Left kidney (tissue), 8 donors: Measurements from ENCODE around the gene ZNF732. TPM values are rescaled to one million over a fixed set of nuclear protein-coding genes. Genes with fewer than 3 reads are reported as not detected.
A peak's percentile ranks its signal among the peaks of the same experiment; 100 is the strongest.
"Not testable (repeated sequence)": the region's sequence is repeated elsewhere in the genome, so short reads cannot be mapped to it uniquely, and the experiment has no call there.

Experiments used
- DNase-seq: peaks from one replicate; pipeline ENCODE4 v3.0.0-alpha.2; 2013
- long read RNA-seq, 8 donors: transcript quantifications; one replicate each; lab custom pipeline, GENCODE V29; 2026
- polyA plus RNA-seq: library from polyadenylated mRNA; unstranded; fragments of 120-200 nt; gene quantifications from one replicate; pipeline ENCODE4 v1.2.1, GENCODE V29; 2013; ENCODE audit not compliant: insufficient read length

Gene ZNF732
- polyA plus RNA-seq = 4.9 TPM
- long read RNA-seq, donor 1, partial matches to known transcripts = 12 of 12 reads
- long read RNA-seq, donor 1, other reads (novel, unspliced or antisense) = 0 of 12 reads
- long read RNA-seq, donor 2 = 0 reads
- long read RNA-seq, donor 3 = 0 reads
- long read RNA-seq, donor 4, partial matches to known transcripts = 6 of 6 reads
- long read RNA-seq, donor 4, other reads (novel, unspliced or antisense) = 0 of 6 reads
- long read RNA-seq, donor 5 = 0 reads
- long read RNA-seq, donor 6 = 0 reads
- long read RNA-seq, donor 7, partial matches to known transcripts = 5 of 10 reads
- long read RNA-seq, donor 7, other reads (novel, unspliced or antisense) = 5 of 10 reads
- long read RNA-seq, donor 8 = 0 reads

DNA sequence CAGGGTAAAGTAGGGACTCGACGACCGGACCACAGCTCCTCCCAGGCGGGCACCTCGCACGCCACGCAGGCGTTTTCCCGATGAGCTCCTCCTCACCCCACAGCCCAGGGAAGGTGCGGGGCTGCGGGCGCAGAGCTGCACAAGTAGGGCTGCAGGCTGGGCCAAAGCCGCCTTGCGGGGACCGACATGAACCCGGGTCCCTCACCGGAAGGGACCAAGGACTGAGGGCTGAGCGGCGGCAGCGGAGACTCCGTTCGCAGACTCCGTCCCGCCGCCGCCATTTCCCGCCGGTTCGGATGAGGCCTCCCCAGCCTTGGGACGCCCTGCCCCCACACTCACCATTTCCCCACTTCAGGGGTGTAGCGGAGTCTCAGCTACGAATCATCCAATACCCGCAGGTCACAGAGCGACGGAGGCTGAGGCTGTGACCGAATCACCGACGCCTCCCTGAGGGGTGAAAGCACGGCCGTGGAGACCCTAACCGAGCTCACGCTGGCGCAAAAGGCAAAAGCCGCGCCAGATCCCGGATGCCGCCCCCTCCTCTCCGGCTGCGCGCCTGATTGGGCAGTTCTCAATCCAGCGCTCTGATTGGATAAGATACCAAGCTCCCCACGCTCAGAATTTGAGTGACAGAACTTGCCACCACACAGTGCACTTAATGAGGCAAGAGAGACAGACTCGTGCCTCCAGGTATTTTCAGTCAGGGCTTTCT, at the start of gene ZNF732:
Gene ZNF732, minus strand, starts transcription at position 506 of the 712 bp plus-strand sequence. Its CDS starts 164 bp downstream, at position 342.
- DNase-seq = peak; percentile 83

DNA sequence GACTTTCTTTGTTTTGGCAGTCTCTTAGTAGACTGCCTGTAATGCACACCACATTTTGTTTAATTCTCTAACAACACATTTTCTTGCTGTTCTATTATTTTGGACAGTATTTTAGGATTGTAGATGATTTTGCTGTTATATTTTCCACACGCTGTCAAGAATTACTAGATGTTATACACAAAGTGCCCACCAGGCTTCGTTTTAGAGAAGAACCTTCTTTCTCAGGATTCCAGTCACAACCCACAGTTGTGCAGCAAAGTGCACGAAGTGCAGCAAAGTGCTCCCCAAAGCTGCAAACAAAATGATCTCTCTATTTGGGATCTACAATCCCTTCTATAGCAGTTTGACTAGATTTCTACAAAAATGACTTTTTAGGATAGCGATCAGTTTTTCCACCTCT, 34.7 kb upstream of the ZNF732 start:
- no peak for DNase-seq

DNA sequence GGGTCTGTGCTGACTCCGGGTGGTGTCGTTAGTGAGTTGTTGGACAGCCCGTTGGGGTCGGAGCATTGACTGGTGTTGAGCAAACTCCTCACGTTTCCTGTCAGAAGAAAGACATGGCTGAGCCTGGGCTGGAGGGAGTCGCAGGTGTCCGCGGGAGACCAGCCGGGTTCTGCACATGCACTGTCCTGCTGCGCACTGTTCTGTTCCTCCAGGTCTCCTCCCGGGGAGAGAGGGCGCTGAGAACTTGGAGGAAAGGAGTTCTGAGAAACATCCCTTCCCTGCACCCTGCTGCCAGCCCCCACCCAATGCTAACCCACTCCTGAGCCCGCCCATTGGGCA, 33.5 kb upstream of the ZNF732 start:
- DNase-seq = peak; percentile 4

DNA sequence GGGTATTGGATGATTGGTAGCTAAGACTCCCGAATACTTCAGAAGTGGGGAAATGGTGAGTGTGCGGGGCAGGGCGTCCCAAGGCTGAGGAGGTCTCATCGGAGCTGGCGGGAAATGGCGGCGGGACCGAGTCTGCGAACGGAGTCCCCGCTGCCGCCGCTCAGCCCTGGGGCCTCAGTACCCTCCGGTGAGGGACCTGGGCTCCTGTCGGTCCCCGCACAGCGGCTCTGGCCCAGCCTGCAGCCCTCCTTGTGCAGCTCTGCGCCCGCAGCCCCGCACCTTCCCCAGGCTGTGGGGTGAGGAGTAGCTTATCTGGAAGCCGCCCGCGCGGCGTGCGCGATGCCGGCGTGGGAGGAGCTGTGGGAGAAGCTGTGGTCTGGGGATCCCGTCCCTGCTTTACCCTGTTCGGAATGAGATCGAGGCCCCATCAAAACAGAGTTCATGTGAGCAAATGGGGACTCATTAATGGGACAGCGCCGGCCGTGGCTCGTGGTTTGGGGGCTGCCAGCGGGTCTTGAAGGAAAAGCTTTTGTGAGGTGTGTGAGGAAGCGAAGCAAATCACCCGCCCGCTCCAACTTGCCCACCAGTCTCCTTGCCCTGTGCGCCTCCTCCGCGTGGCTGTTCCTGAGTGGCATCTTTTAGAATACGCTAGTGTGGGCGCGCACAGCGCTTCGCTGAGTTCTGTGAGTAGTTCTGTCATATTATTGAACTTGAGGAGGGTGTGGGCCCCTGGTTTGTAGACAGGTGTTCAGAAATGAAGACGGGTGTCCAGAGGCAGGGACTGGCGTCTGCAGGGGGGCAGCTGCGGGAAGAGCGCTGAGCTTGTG, 32.9 kb upstream of the ZNF732 start:
- DNase-seq = peak; percentile 36

DNA sequence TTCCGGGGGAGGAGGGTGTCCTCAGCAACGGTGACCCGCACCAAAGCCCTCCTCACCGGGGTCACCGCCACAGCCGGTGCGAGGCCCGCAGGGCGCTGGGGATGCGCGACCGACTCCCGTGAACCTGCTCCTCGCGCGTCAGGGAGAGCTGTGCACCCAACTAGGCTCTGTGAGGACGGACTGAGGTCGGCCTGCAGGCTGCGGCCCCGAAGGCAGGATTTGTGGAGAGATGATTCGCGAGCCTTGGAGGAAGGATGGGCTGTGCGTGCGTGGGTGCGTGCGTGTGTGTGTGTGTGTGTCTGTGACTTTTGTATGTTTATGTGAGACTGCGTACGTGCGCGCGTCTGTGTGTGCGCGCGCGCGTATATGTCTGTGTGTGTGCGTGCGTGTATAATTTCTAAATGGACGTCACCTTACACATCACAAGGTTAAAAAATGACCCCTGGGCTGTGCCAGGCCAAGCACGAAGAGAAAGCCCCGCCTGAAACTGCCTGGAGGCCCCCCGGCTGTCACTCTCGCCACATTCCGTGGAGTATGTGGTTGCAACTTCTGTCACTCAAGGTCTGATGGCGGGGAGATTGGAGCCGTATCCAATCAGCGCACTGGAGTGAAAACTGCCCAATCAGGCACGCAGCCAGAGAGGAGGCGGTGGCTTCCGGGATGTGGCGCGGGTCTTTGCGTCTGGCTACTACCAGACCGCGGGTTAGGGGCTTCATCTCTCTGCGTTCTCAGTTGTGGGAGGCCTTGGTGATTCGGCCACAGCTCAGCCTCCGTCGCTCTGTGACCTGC, 32.1 kb upstream of the ZNF732 start, which contains the start of gene ZNF141:
Gene ZNF141, plus strand, starts transcription at position 672 of the 789 bp plus-strand sequence. CDS start 170 bp downstream, outside the sequence.
- peak; percentile 98 for DNase-seq

DNA sequence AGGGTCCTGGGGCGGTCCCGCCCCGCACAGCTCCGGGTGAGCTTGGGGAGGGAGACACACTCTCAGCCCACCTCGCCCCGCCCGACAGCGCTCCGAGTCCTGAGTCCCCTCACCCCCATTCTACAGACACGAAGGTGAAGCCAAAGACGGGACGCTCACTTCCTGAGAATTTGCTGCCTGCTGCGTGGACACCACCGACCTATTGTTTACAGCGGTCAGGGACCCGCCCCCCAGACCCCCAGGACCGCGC, 31.5 kb upstream of the ZNF732 start:
- peak; percentile 58 for DNase-seq

DNA sequence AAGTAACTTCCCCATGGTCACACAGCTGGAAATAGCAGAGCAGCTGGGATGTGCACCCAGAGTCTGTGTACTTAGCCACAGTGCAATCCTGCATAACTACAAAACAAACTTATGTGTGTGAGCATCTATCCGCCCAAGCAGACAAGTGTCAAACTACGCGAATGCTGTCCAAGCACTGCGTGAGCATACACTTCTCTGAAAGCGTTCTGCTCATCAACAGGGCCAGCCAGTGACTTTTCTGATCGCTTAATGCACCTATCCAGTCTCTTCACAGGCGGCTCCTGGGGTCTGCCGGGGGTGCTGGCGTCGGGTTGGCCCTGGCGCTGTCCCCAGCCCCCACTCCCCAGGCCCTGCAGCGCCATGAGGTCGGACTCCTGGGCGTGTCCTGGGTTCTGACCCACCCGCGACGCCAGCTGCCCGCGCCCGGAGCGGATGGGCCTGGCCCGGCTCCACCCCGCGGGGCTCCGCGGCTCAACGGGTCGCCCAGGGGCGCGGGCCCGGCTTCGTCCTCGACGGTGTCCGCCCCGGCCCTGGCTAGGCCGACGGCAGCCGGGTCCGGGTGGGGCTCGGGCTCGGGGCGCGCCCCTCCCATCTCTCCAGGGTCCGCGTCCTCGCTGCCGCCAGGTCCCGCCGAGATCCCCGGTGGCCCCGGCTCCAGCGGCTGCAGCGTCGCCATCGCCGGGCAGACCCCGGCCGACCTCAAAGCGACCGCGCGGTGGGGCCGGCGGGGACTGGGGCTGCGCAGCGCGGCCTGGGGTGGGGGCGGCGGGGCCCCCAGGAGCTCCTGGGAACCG, 31.0 kb upstream of the ZNF732 start:
- peak; percentile 15 for DNase-seq

DNA sequence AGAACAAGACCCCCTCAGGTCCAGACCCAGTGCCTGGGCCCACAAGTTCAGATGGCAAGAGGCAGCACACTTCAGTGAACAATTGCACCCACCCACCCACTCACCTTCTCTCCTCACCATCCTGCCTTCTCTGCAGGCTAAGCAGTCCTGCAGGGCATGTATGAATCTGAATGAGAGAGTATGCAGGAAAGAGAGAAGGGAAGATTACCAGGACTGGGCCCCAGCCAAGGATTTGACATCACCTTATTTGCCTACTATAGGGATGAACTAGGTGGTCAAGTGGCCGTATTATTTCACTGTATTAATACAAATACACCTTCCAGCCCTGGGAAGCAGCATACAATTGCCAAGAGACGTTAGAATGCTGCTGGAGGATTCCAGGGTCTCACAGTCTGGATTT, 30.2 kb upstream of the ZNF732 start:
- DNase-seq = no peak

DNA sequence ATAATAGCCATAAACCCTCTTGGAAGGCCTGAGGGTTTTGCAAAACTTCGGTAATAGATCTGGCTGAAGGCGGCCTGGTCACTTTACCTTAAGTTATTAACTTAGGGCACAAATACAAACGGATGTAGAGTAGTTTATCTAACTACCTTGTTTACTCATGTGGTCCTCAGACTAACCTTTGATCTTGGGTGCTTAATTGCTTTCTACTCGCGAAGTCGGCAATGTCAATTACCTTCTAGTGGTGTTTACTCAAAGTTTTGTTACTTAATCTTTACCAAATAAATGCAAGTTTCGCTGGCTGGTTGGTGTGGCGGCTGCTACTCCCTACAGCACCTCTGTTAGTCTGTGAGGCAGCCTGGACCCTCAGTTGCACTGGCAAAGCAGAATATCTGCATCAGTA, 23.5 kb upstream of the ZNF732 start:
- DNase-seq = no peak

DNA sequence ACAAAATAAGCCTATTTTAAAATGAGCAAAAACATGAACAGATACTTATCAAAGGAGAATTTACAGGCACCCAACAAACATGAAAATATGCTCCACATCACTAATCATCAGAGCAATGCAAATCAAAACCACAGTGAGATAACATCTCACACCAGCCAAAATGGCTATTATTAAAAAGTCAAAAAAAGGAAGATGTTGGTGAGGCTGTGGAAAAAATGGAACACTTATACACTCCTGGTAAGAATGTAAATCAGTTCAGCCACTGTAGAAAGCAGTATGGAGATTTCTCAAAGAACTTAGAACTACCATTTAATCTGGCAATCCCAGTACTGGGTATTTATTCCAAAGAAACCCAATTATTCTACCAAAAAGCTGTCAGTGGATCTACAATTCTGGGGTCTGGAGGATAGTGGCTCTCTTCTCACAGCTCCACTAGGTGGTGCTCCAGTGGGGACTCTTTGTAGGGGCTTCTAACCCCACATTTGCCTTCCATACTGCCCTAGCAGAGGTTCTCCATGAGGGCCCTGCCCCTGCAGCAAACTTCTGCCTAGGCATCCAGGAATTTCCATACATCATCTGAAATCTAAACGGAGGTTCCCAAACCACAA, 9.1 kb upstream of the ZNF732 start:
- no peak for DNase-seq

DNA sequence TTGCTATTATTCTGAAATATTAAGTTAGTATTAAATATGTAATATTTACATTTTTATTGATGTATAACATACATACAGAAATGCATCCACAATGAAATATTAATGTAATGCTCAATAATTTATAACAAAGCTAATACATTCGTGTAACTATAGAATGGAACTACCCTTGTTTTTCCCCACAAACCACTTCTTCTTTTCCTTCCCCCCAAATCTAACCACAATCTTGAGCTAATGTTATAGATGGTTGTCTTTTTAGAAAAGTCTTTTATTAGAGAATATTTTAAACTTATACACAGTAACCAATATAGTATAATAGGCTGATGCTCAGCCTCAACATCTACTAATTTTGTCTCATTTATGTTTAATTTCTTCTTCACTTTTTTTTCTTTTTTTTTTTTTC, 4.5 kb upstream of the ZNF732 start:
- DNase-seq = no peak

DNA sequence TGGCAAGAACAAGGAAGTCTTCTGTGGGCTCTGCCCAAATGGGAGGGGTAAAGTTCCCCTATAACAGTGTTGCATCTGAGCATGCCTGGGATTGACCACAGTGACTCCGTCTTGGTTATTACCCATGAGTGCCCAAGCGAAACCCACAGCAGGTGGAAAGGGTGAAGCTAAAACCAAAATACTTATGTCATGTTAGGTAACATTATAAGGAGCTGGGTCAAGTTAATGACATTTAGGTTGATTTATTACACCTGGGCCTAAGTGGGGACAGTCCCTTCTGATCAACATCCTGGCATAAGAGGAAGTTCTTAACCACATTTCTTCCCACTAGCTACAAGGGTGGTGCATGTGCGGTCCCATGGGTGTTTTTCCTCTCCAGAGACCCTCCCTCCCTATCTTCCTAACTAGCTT, 1.3 kb upstream of the ZNF732 start:
- DNase-seq = no peak

DNA sequence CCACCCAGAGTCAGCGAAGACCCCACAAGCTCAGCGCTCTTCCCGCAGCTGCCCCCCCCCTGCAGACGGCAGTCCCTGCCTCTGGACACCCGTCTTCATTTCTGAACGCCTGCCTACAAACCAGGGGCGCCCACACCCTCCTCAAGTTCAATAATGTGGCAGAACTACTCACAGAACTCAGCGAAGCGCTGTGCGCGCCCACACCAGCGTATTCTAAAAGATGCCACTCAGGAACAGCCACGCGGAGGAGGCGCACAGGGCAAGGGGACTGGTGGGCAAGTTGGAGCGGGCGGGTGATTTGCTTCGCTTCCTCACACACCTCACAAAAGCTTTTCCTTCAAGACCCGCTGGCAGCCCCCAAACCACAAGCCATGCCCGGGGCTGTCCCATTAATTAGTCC, 758 bp downstream of the ZNF732 start:
- DNase-seq = not testable (repeated sequence)

DNA sequence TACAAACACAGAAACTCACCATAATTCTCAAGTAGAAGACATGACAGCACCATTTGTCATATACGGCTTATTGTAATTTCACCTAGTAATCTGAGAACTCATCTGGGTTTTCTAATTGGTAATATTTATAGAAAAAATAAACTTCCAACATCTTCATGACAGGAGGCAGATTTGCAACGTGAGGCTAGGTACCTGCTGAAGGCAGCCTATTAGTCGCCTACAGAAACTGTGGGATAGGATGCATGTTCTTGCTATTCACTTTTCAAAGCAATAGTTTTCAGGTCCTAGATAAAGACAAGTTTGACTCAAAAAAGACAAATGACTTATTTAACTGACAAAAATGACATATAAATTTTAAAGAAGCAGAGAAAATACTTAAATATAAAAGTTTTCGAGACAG, 2.9 kb downstream of the ZNF732 start:
- no peak for DNase-seq

DNA sequence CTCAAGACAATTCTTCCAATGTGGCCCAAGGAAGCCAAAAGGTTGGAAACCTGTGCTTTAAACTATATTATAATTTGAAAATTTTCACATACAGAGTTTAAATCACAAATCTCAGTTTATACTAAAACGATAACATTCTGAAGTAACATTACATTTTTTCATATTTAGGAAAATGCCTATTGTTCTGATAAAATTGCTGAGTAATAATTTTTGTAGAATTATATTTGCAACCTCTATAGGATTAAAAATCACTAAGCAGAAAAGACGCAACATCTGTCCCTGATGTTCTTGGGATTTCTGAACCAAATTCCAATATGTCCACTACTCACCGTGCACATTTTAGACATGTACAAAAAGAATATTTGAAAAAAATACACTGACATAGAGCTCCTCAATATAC, 10.5 kb downstream of the ZNF732 start:
- no peak for DNase-seq

DNA sequence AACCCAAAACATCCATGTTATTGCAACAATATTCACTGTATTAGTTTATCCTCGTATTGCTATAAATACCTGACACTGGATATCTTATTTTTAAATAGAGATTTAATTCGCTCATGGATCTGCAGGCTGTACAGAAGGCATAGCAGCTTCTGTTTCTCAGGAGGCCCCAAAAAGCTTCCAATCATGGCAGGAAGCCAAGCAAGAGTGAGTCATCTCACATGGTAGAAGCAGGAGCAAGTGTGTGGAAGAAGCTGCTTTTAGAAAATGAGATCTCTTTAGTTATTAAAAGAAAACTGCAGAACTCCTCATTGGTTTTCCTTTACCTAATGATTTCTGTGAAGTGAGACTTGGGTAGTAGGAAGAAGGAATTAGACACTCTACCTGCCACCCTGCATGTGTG, 16.4 kb downstream of the ZNF732 start:
- no peak for DNase-seq

DNA sequence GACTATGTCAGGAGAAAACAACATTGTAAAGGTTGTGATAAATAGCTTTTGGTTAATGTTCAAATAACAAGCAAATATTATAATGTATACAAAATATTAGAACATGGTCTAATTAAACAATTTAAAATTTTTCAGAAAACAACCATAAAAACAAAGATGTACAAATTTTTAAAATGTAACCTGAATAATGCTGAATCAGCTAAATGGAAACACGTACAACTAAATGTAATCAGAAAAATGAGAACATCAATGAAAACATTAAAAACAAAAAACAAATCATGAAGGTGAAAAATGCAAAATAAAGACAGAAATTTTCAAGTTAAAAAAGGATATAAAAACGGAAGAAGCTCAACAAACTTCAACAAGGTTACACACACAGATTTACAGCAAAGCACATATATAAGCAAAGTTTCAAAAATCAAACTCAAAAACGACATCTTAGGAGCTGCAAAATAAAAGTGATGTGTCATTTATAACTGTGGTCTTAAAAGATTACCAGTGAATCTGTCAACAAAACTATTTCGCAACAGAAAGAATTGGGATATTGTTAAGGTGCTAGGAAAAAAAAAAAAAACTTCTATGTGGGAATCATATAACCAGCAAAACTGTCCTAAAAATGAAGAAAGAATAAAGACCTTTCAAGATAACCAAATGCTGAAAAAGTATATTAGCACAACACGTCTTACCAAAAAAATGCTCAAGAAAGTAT, 31.8 kb downstream of the ZNF732 start:
- DNase-seq = no peak

DNA sequence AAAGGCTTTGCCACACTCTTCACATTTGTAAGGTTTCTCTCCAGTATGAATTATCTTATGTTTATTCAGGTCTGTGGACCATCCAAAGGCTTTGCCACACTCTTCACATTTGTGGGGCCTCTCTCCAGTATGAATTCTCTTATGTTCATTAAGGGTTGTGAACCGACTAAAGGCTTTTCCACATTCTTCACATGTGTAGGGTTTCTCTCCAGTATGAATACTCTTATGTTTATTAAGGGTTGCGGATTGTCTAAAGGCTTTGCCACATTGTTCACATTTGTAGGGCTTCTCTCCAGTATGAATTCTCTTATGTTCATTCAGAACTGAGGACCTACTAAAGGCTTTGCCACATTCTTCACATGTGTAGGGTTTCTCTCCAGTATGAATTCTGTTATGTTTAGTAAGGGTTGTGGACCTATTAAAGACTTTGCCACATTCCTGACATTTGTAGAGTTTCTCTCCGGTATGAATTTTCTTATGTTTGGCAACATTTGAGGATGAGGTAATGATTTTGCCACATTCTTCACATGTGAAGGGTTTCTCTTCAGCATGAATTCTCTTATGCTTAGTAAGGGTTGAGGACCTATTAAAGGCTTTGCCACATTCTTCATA, 33.7 kb downstream of the ZNF732 start:
- DNase-seq = no peak

DNA sequence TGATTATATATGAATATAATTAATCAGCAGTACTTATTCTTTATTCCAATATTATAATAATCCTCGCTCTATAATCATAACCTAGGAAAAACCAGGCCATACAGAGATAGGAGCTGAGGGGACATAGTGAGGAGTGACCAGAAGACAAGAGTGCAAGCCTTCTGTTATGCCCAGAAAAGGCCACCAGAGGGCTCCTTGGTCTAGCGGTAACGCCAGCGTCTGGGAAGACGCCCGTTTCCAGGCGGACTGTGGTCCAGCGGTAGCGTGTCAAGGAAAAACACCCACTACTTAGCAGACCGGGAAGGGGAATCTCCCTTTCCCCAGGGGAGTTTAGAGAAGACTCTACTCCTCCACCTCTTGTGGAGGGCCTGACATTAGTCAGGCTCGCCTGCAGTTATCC, 46.0 kb downstream of the ZNF732 start:
- DNase-seq = not testable (repeated sequence)

DNA sequence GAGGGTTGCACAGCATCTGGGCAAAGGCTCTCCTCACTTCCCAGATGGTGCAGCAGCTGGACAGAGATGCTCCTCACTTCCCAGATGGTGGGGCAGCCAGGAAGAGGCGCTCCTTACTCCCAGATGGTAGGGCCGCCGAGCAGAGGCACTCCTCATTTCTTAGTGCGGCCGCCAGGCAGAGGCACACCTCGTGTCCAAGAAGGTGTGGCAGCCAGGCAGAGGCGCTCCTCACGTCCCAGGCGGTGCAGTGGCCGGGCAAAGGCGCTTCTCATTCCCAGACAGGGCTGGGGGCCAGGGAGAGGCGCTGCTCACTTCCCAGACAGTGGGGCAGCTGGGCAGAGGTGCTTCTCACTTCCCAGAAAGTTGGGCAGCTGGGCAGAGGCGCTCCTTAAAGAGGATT, 48.8 kb downstream of the ZNF732 start:
- no peak for DNase-seq
